8988T (cell line): ENCODE results near the gene ZNF558.
"Not testable (repeated sequence)": the region's sequence is repeated elsewhere in the genome, so short reads cannot be mapped to it uniquely, and the experiment has no call there.

Experiments
- DNase-seq: peaks from one replicate; pipeline ENCODE4 v3.0.0; 2011

ZNF558 gene

GRCh38 chr19:8794823-8795222 lies 37.3 kb downstream of the ZNF558 start:
- DNase-seq: no peak

GRCh38 chr19:8773587-8773986 lies 58.5 kb downstream of the ZNF558 start:
- DNase-seq: not testable (repeated sequence)

- not testable (repeated sequence) for DNase-seq
Measured at GRCh38 chr19:8769265-8769664, 62.8 kb downstream of the ZNF558 start.

GRCh38 chr19:8767257-8767656 lies 64.8 kb downstream of the ZNF558 start:
- DNase-seq: not testable (repeated sequence)
